ENCODE measurements around the gene PPM1M.

PPM1M gene

DNA sequence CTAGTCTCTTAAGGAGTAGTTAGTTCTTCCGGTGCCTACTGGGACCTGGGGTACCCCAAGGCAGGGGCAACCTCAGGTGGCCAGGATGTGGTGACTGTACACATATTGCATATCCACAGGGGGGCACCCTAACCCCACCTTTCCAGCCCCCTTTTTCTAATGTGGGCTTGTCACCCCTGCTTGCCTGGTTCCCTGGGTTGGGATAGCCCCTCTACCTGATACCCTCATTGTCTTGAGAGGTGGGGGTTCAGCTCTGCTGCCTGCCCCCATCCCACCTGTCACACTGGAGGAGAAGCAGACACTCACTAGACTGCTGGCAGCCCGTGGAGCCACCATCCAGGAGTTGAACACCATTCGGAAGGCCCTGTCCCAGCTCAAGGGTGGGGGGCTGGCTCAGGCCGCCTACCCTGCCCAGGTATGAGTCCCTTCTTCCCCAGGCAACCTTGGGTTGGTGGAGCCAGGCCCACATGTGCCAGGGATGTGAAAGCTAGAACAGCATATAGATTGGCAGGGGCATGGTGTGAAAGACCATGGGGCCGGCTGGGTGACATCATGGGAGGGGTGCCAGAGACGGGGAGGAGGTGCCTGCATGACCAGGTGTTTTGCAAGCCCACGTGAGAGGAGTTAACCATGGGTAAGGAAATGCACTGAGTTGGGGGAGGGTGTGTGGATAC, 46.1 kb downstream of the PPM1M start:
- TF ChIP-seq, protein P1, sequence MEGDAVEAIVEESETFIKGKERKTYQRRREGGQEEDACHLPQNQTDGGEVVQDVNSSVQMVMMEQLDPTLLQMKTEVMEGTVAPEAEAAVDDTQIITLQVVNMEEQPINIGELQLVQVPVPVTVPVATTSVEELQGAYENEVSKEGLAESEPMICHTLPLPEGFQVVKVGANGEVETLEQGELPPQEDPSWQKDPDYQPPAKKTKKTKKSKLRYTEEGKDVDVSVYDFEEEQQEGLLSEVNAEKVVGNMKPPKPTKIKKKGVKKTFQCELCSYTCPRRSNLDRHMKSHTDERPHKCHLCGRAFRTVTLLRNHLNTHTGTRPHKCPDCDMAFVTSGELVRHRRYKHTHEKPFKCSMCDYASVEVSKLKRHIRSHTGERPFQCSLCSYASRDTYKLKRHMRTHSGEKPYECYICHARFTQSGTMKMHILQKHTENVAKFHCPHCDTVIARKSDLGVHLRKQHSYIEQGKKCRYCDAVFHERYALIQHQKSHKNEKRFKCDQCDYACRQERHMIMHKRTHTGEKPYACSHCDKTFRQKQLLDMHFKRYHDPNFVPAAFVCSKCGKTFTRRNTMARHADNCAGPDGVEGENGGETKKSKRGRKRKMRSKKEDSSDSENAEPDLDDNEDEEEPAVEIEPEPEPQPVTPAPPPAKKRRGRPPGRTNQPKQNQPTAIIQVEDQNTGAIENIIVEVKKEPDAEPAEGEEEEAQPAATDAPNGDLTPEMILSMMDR (IDR thresholded peaks at IDR 0.05) = peak; percentile 56

DNA sequence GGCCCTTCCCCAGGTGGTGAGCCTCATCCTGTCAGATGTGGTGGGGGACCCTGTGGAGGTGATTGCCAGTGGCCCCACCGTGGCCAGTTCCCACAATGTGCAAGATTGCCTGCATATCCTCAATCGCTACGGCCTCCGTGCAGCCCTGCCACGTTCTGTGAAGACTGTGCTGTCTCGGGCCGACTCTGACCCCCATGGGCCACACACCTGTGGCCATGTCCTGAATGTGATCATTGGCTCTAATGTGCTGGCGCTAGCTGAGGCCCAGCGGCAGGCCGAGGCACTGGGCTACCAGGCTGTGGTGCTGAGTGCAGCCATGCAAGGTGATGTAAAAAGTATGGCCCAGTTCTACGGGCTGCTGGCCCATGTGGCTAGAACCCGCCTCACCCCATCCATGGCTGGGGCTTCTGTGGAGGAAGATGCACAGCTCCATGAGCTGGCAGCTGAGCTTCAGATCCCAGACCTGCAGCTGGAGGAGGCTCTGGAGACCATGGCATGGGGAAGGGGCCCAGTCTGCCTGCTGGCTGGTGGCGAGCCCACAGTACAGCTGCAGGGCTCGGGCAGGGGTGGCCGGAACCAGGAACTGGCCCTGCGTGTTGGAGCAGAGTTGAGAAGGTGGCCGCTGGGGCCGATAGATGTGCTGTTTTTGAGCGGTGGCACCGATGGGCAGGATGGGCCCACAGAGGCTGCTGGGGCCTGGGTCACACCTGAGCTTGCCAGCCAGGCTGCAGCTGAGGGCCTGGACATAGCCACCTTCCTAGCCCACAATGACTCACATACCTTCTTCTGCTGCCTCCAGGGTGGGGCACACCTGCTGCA, 46.9 kb downstream of the PPM1M start:
- TF ChIP-seq, protein P1 (IDR thresholded peaks at IDR 0.05) = no peak

DNA sequence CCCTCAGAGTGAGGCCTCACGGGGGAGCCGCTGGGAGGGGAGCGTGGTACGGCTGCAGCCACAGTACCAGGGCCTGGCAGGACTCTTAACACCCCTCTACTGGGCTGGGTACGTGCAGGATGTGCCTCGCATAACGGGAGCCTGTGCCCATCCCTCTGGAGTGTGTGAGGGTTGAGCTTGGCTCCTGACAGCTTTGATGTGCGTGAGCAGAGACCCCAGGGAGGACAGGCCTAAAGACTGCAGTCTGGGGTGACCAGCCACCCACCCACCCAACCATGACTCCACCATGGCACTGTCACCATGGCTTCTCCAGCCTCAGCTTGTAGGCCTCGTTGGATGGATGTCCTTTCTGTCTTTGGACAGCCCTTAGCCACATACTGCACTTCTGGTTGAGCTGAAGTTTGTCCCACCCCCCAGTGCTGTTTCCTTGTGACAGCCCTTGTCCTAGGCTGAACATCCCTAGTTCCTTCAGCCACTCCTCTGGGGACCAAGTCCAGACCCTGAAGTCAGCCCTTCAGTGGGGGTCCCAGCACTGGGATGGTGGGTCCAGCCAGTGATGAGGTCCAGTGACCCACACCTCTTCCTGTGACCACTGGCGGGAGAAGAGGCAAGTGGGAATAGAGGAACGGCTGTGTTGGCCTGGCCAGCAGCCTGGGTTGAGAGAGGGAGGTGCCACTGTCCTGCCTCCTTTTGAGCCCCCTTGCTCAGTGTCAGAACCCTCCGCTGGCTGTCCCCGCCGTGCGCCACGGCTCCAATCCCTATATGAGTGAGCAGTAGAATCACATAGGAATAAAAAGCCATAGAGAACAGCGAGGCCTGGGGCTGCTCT, 48.1 kb downstream of the PPM1M start:
- TF ChIP-seq, protein P1 (IDR thresholded peaks at IDR 0.05) = no peak

DNA sequence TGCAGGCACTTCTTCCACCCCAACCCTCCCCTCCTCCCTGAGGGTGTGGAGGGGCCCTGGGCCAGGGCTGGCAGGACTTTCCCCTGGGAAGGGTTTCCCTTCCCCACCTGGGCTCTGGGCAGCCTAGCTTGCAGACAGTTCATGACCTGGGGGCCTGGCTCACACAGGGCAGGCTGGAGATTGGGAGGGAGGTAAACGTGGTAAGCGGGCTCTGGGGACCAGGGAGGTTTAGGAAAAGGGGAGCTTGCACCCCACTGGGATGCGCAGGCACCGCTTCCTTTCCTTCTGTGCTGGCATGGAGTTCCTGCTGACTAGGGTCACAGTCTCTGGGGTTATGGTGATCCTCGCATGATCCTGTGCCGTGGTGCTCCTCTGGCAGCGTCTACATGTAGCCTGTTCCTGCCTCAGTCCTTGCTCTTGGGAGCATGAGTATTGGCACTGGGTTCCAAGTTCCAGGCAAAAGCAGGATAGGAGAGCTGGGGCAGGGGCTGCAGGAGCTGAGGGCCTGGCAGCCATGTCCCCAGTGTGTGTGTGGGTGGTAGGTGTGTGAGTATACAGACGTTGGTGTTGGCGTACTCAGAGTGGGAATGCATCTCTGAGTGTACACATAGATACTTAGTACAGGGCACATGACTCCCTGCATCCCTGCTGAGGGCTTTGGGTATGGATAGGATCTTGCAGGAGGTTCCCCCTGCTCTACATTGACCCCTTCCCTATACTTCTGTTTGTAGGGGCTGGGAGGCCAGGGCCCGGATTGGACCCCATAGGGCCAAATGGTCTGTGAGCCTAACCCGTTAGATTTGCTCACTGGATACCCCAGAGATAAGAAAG, 49.0 kb downstream of the PPM1M start:
- TF ChIP-seq, protein P1 (IDR thresholded peaks at IDR 0.05) = no peak

DNA sequence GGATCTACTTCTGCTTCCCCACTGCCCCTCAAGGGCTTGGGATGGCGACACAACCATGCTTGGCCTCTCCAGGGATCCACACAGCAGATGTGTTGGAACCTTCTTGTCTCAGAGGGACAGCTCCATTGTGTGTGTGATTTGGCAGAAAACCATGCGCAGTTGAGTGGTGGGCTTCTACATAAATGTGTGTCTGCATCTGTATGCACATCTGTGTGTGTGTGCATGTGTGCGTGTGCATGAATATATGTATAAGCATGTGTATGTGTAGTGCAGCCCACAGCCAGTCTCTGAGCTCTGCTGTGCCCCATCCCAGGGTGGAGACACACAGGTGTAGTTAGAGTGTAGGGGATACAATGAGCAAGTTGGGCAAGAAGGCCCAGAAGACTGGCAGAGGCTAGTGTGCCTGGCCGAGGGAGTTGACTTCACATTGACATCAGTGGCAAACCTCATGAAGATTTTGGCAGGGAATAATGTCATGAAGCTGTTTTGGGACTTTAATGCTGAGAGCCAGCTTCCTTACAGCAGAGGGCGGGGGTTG, 50.2 kb downstream of the PPM1M start:
- TF ChIP-seq, protein P1 (IDR thresholded peaks at IDR 0.05) = no peak

- TF ChIP-seq, protein P1 (IDR thresholded peaks at IDR 0.05) = no peak
Observed at GRCh38 chr3:52297242-52298148, 51.9 kb downstream of the PPM1M start.
